MM.1S (cell line): Measurements from ENCODE around the gene UCP3.

ENCODE experiments used
- DNase-seq: peaks from one replicate; pipeline ENCODE4 v3.0.0-alpha.2; 2015
- H2AFZ ChIP-seq: fragments of 300-600 bp; sonication (generic); 2 replicates; pipeline ENCODE4 v1.6.0; 2016; ENCODE audit warnings: antibody characterized with exemption, low read length
- H3F3A ChIP-seq: fragments of 300-600 bp; sonication (generic); 2 replicates; pipeline ENCODE4 v1.6.1; 2016; ENCODE audit warnings: mild to moderate bottlenecking, antibody characterized with exemption, low read length, moderate library complexity, mixed read lengths; ENCODE audit not compliant: insufficient read depth
- H3K27ac ChIP-seq: fragments of 300-600 bp; sonication (generic); 2 replicates; pipeline ENCODE4 v1.5.1; 2016; ENCODE audit warnings: mild to moderate bottlenecking, low read length
- H3K27me3 ChIP-seq: fragments of 300-600 bp; sonication (generic); replicated peaks from 2 replicates; pipeline ENCODE4 v1.6.0; 2016; ENCODE audit warnings: low read length; ENCODE audit not compliant: insufficient read depth
- H3K36me3 ChIP-seq: fragments of 300-600 bp; sonication (generic); replicated peaks from 2 replicates; pipeline ENCODE4 v1.6.1; 2016; ENCODE audit warnings: mild to moderate bottlenecking, low read length, mixed read lengths; ENCODE audit not compliant: insufficient read depth
- H3K4me1 ChIP-seq: fragments of 300-600 bp; sonication (generic); 2 replicates; pipeline ENCODE4 v1.6.1; 2016; ENCODE audit warnings: low read length, mixed read lengths
- H3K4me2 ChIP-seq: fragments of 300-600 bp; sonication (generic); 2 replicates; pipeline ENCODE4 v1.6.0; 2016; ENCODE audit warnings: low read depth, low read length
- H3K4me3 ChIP-seq: fragments of 300-600 bp; sonication (generic); 2 replicates; pipeline ENCODE4 v1.5.1; 2016; ENCODE audit warnings: low read length, mixed read lengths
- H3K79me2 ChIP-seq: fragments of 300-600 bp; sonication (generic); 2 replicates; pipeline ENCODE4 v1.6.1; 2016; ENCODE audit warnings: mixed run types, low read length, mixed read lengths
- H3K9ac ChIP-seq: fragments of 300-600 bp; sonication (generic); 2 replicates; pipeline ENCODE4 v1.6.1; 2016; ENCODE audit warnings: low read length, mixed read lengths
- H3K9me2 ChIP-seq: fragments of 300-600 bp; sonication (generic); replicated peaks from 2 replicates; pipeline ENCODE4 v1.6.1; 2016; ENCODE audit warnings: mild to moderate bottlenecking, low read length, mixed read lengths; ENCODE audit not compliant: insufficient read depth
- H3K9me3 ChIP-seq: fragments of 300-600 bp; sonication (generic); replicated peaks from 2 replicates; pipeline ENCODE4 v1.6.1; 2016; ENCODE audit warnings: mild to moderate bottlenecking, low read length, mixed read lengths; ENCODE audit not compliant: insufficient read depth
- H4K20me1 ChIP-seq: fragments of 300-600 bp; sonication (generic); 2 replicates; pipeline ENCODE4 v1.6.1; 2016; ENCODE audit warnings: mild to moderate bottlenecking, low read length, moderate library complexity, mixed read lengths; ENCODE audit not compliant: insufficient read depth
- CTCF ChIP-seq: fragments of 300-600 bp; sonication (generic); IDR thresholded peaks from 2 replicates; pipeline ENCODE4 v1.5.1; 2016; ENCODE audit warnings: antibody characterized with exemption, low read length, mixed read lengths
- EZH2 ChIP-seq: fragments of 300-600 bp; sonication (generic); optimal IDR thresholded peaks from 2 replicates; pipeline ENCODE3; 2017; ENCODE audit warnings: low read depth, mild to moderate bottlenecking, antibody characterized with exemption, low read length, mixed read lengths
- EZH2phosphoT487 ChIP-seq: fragments of 300-600 bp; sonication (generic); IDR thresholded peaks from 2 replicates; pipeline ENCODE4 v1.6.1; 2018; ENCODE audit warnings: antibody characterized with exemption, low read length

Gene UCP3

GRCh38 chr11:74050465-74050864 is 41.6 kb upstream of the UCP3 start:
- H3K4me1 ChIP-seq: no peaks in the 10 kb centered on the region
- no peaks in the 10 kb centered on the region for H3K9me3 ChIP-seq
- no peak overlapping the region for H3K4me3 ChIP-seq
- H2AFZ ChIP-seq: no peak overlapping the region
- H3K27ac ChIP-seq: no peak overlapping the region
- no peaks in the 10 kb centered on the region for H3F3A ChIP-seq
- no peak for DNase-seq
- no peaks in the 10 kb centered on the region for H3K27me3 ChIP-seq
- no peak overlapping the region for H3K9ac ChIP-seq
- H4K20me1 ChIP-seq: no peaks in the 10 kb centered on the region
- H3K9me2 ChIP-seq: no peaks in the 10 kb centered on the region
- H3K4me2 ChIP-seq: no peak overlapping the region
- H3K36me3 ChIP-seq: no peaks in the 10 kb centered on the region
- no peak for TF ChIP-seq EZH2phosphoT487
- no peak for TF ChIP-seq CTCF
- no peak for TF ChIP-seq EZH2
- no peaks in the 10 kb centered on the region for H3K79me2 ChIP-seq

GRCh38 chr11:74048993-74049392 is 40.1 kb upstream of the UCP3 start:
- Histone ChIP-seq H2AFZ (no peak overlapping the region), H3K36me3 (no peaks in the 10 kb centered on the region), H3K9me2 (no peaks in the 10 kb centered on the region), H3K4me1 (no peaks in the 10 kb centered on the region), H3F3A (no peaks in the 10 kb centered on the region), H3K27me3 (no peaks in the 10 kb centered on the region), H3K27ac (no peak overlapping the region), H3K9me3 (no peaks in the 10 kb centered on the region), H3K4me3 (no peak overlapping the region), H3K79me2 (no peaks in the 10 kb centered on the region), H4K20me1 (no peaks in the 10 kb centered on the region), H3K9ac (no peak overlapping the region), H3K4me2 (no peak overlapping the region)
- DNase-seq: no peak
- no peak for TF ChIP-seq EZH2
- TF ChIP-seq EZH2phosphoT487: no peak
- no peak for TF ChIP-seq CTCF

GRCh38 chr11:74044538-74044937 is 35.7 kb upstream of the UCP3 start:
- no peak for TF ChIP-seq EZH2phosphoT487
- no peak for TF ChIP-seq EZH2
- no peak for TF ChIP-seq CTCF
- Histone ChIP-seq H3K36me3 (no peaks in the 10 kb centered on the region), H3K4me2 (no peak overlapping the region)

GRCh38 chr11:74043450-74043849 is 34.6 kb upstream of the UCP3 start:
- Histone ChIP-seq H3K4me3 (no peak overlapping the region), H3K9me2 (no peaks in the 10 kb centered on the region), H3K27ac (no peak overlapping the region), H3K9ac (no peak overlapping the region), H3F3A (no peaks in the 10 kb centered on the region), H3K9me3 (no peaks in the 10 kb centered on the region), H3K79me2 (no peaks in the 10 kb centered on the region), H4K20me1 (no peaks in the 10 kb centered on the region), H2AFZ (no peak overlapping the region), H3K27me3 (no peaks in the 10 kb centered on the region), H3K4me2 (no peak overlapping the region), H3K36me3 (no peaks in the 10 kb centered on the region), H3K4me1 (no peaks in the 10 kb centered on the region)
- TF ChIP-seq EZH2: no peak
- no peak for TF ChIP-seq EZH2phosphoT487
- no peak for TF ChIP-seq CTCF
- DNase-seq: no peak

More at GRCh38 chr11:74044538-74044937, 35.7 kb upstream of the UCP3 start:
- H3K4me3 ChIP-seq: no peak overlapping the region
- H3K9me3 ChIP-seq: no peaks in the 10 kb centered on the region
- H3K9ac ChIP-seq: no peak overlapping the region
- H3K9me2 ChIP-seq: no peaks in the 10 kb centered on the region
- no peaks in the 10 kb centered on the region for H3K4me1 ChIP-seq
- H3K79me2 ChIP-seq: no peaks in the 10 kb centered on the region
- H3K27ac ChIP-seq: no peak overlapping the region
- H3K27me3 ChIP-seq: no peaks in the 10 kb centered on the region
- H3F3A ChIP-seq: no peaks in the 10 kb centered on the region
- DNase-seq: no peak
- H2AFZ ChIP-seq: no peak overlapping the region
- H4K20me1 ChIP-seq: no peaks in the 10 kb centered on the region
